OCI-LY1 (cell line): ENCODE data around the gene VWA3B.

Experiments
- H2AFZ ChIP-seq: fragments of 200-600 bp; sonication (generic), shearing (Covaris generic); 2 replicates; pipeline ENCODE4 v1.6.0; 2014; ENCODE audit warnings: antibody characterized with exemption, mild to moderate bottlenecking, low read length
- H3F3A ChIP-seq: fragments of 200-600 bp; sonication (generic), shearing (Covaris generic); 2 replicates; pipeline ENCODE4 v1.6.0; 2014; ENCODE audit warnings: mild to moderate bottlenecking, antibody characterized with exemption, low read length, moderate library complexity; ENCODE audit not compliant: insufficient read depth
- H3K27ac ChIP-seq: fragments of 200-600 bp; sonication (generic); 2 replicates; pipeline ENCODE4 v1.5.1; 2014; ENCODE audit warnings: low read length, mixed run types, mild to moderate bottlenecking, low read depth; ENCODE audit not compliant: poor library complexity, severe bottlenecking
- H3K27me3 ChIP-seq: fragments of 200-600 bp; sonication (generic); 2 replicates; pipeline ENCODE4 v1.6.0; 2014; ENCODE audit warnings: antibody characterized with exemption, mild to moderate bottlenecking, low read length, moderate library complexity; ENCODE audit not compliant: insufficient read depth
- H3K36me3 ChIP-seq: fragments of 200-600 bp; sonication (generic); 2 replicates; pipeline ENCODE4 v1.6.1; 2014; ENCODE audit warnings: mild to moderate bottlenecking, antibody characterized with exemption, low read length, moderate library complexity, mixed read lengths; ENCODE audit not compliant: insufficient read depth
- H3K4me1 ChIP-seq: fragments of 200-600 bp; sonication (generic); 2 replicates; pipeline ENCODE4 v1.5.1; 2014; ENCODE audit warnings: mild to moderate bottlenecking, low read length, moderate library complexity; ENCODE audit not compliant: insufficient read depth, severe bottlenecking
- H3K4me2 ChIP-seq: fragments of 200-600 bp; sonication (generic), shearing (Covaris generic); 2 replicates; pipeline ENCODE4 v1.6.1; 2014; ENCODE audit warnings: low read length
- H3K4me3 ChIP-seq: fragments of 200-600 bp; sonication (generic); 2 replicates; pipeline ENCODE4 v1.5.1; 2014; ENCODE audit warnings: low read length, low read depth, mild to moderate bottlenecking, mixed read lengths; ENCODE audit not compliant: poor library complexity, severe bottlenecking
- H3K79me2 ChIP-seq: fragments of 200-600 bp; shearing (Covaris generic); 2 replicates; pipeline ENCODE4 v1.6.1; 2016; ENCODE audit warnings: mixed run types, low read length, mixed read lengths; ENCODE audit not compliant: insufficient read depth
- H3K9ac ChIP-seq: fragments of 200-600 bp; sonication (generic), shearing (Covaris generic); 2 replicates; pipeline ENCODE4 v1.6.1; 2014; ENCODE audit warnings: mild to moderate bottlenecking, low read length, mixed read lengths
- H3K9me2 ChIP-seq: fragments of 200-600 bp; sonication (generic), shearing (Covaris generic); 2 replicates; pipeline ENCODE4 v1.6.1; 2014; ENCODE audit warnings: low read depth, mild to moderate bottlenecking, low read length, mixed read lengths
- H3K9me3 ChIP-seq: fragments of 200-600 bp; shearing (Covaris generic); 2 replicates; pipeline ENCODE4 v1.6.1; 2014; ENCODE audit warnings: low read length, mixed read lengths
- H4K20me1 ChIP-seq: fragments of 200-600 bp; sonication (generic), shearing (Covaris generic); 2 replicates; pipeline ENCODE4 v1.6.0; 2016; ENCODE audit warnings: mild to moderate bottlenecking, low read length; ENCODE audit not compliant: insufficient read depth
- CTCF ChIP-seq: fragments of 200-600 bp; sonication (generic), shearing (Covaris generic); IDR thresholded peaks from 2 replicates; pipeline ENCODE4 v1.5.1; 2017; ENCODE audit warnings: mild to moderate bottlenecking, antibody characterized with exemption, low read length, moderate library complexity, mixed read lengths
- EZH2 ChIP-seq: fragments of 200-600 bp; sonication (generic), shearing (Covaris generic); IDR thresholded peaks from 2 replicates; pipeline ENCODE4 v1.8.0; 2017; ENCODE audit warnings: borderline replicate concordance, mixed run types, mild to moderate bottlenecking, antibody characterized with exemption, low read length, moderate library complexity, mixed read lengths

VWA3B gene

GRCh38 chr2:98110741-98111140, 23.8 kb downstream of the VWA3B start:
- Histone ChIP-seq H3K4me3 (no peak overlapping the region), H3K79me2 (no peaks in the 10 kb centered on the region), H3K9me3 (no peaks in the 10 kb centered on the region), H3K4me2 (no peak overlapping the region), H3F3A (no peaks in the 10 kb centered on the region), H2AFZ (no peak overlapping the region), H3K27ac (no peak overlapping the region), H4K20me1 (no peaks in the 10 kb centered on the region), H3K27me3 (no peaks in the 10 kb centered on the region), H3K4me1 (no peaks in the 10 kb centered on the region), H3K9me2 (no peaks in the 10 kb centered on the region), H3K36me3 (no peaks in the 10 kb centered on the region), H3K9ac (no peak overlapping the region)
- TF ChIP-seq EZH2 (no peak), CTCF (no peak)

GRCh38 chr2:98114643-98115330, 27.8 kb downstream of the VWA3B start:
- Histone ChIP-seq H3K4me2 (no peak overlapping the region), H3K79me2 (no peaks in the 10 kb centered on the region), H2AFZ (no peak overlapping the region), H3F3A (no peaks in the 10 kb centered on the region), H3K4me1 (no peaks in the 10 kb centered on the region), H3K36me3 (no peaks in the 10 kb centered on the region), H3K27me3 (no peaks in the 10 kb centered on the region), H4K20me1 (no peaks in the 10 kb centered on the region), H3K9me2 (no peaks in the 10 kb centered on the region), H3K27ac (no peak overlapping the region), H3K9ac (no peak overlapping the region), H3K9me3 (no peaks in the 10 kb centered on the region), H3K4me3 (no peak overlapping the region)
- TF ChIP-seq EZH2 (no peak), CTCF (no peak)

GRCh38 chr2:98118161-98118560, 31.2 kb downstream of the VWA3B start:
- H3K79me2 ChIP-seq = no peaks in the 10 kb centered on the region
- no peak overlapping the region for H3K27ac ChIP-seq
- no peaks in the 10 kb centered on the region for H3K9me2 ChIP-seq
- H3K4me3 ChIP-seq = no peak overlapping the region
- no peaks in the 10 kb centered on the region for H4K20me1 ChIP-seq
- H2AFZ ChIP-seq = no peak overlapping the region
- H3F3A ChIP-seq = no peaks in the 10 kb centered on the region
- H3K4me2 ChIP-seq = no peak overlapping the region
- no peak overlapping the region for H3K9ac ChIP-seq
- no peaks in the 10 kb centered on the region for H3K27me3 ChIP-seq
- no peaks in the 10 kb centered on the region for H3K9me3 ChIP-seq
- no peak for TF ChIP-seq EZH2
- TF ChIP-seq CTCF = no peak
- H3K4me1 ChIP-seq = no peaks in the 10 kb centered on the region
- H3K36me3 ChIP-seq = no peaks in the 10 kb centered on the region
